Fibroblast of peridontal ligament (primary cell): ENCODE measurements around the gene AHI1.

Experiments
- DNase-seq: peaks from one replicate; pipeline ENCODE4 v3.0.0-alpha.2; 2010; ENCODE audit errors: extremely low read depth

The AHI1 gene

GRCh38 chr6:135451617-135452190 lies 45.8 kb downstream of the AHI1 start:
- peak; percentile 78 for DNase-seq

- DNase-seq = no peak
Observed at GRCh38 chr6:135449246-135449645, 48.3 kb downstream of the AHI1 start.

GRCh38 chr6:135440087-135440792 lies 57.3 kb downstream of the AHI1 start:
- peak; percentile 54 for DNase-seq

GRCh38 chr6:135439549-135439948 lies 58.0 kb downstream of the AHI1 start:
- DNase-seq = peak; percentile 6

GRCh38 chr6:135438907-135439535 lies 58.5 kb downstream of the AHI1 start:
- peak; percentile 51 for DNase-seq

- no peak for DNase-seq
Observed at GRCh38 chr6:135434991-135435390, 62.5 kb downstream of the AHI1 start.

- DNase-seq = no peak
Observed at GRCh38 chr6:135434095-135434494, 63.4 kb downstream of the AHI1 start.

- DNase-seq = no peak
Observed at GRCh38 chr6:135428078-135428477, 69.5 kb downstream of the AHI1 start.

GRCh38 chr6:135426833-135427232 lies 70.7 kb downstream of the AHI1 start:
- DNase-seq = no peak

GRCh38 chr6:135424385-135424784 lies 73.2 kb downstream of the AHI1 start:
- no peak for DNase-seq

GRCh38 chr6:135423649-135424128 lies 73.9 kb downstream of the AHI1 start:
- peak; percentile 55 for DNase-seq

- peak; percentile 59 for DNase-seq
Observed at GRCh38 chr6:135419162-135419561, 78.4 kb downstream of the AHI1 start.

GRCh38 chr6:135418040-135418760 lies 79.3 kb downstream of the AHI1 start:
- no peak for DNase-seq

GRCh38 chr6:135412761-135413160 lies 84.8 kb downstream of the AHI1 start:
- no peak for DNase-seq

GRCh38 chr6:135411849-135412248 lies 85.7 kb downstream of the AHI1 start:
- DNase-seq = no peak

GRCh38 chr6:135411339-135411738 lies 86.2 kb downstream of the AHI1 start:
- DNase-seq = peak; percentile 7

- DNase-seq = no peak
Observed at GRCh38 chr6:135410856-135411255, 86.7 kb downstream of the AHI1 start.

GRCh38 chr6:135403584-135403983 lies 94.0 kb downstream of the AHI1 start:
- DNase-seq = no peak

- no peak for DNase-seq
Observed at GRCh38 chr6:135402311-135402710, 95.2 kb downstream of the AHI1 start.

- DNase-seq = no peak
Observed at GRCh38 chr6:135397172-135397952, 100.2 kb downstream of the AHI1 start.

GRCh38 chr6:135395136-135395535 lies 102.4 kb downstream of the AHI1 start:
- DNase-seq = no peak

- DNase-seq = no peak
Observed at GRCh38 chr6:135393289-135393688, 104.3 kb downstream of the AHI1 start.
